Upper lobe of left lung (tissue), 6 donors: ENCODE data around the gene IBA57. TPM values are rescaled to one million over a fixed set of nuclear protein-coding genes. Genes with fewer than 3 reads are reported as not detected.

Source experiments
- ATAC-seq, 2 donors: fragments of 200-7000 bp; cut with Tn5 transposase; one replicate each; pipeline ENCODE4 v1.9.1; 2022; ENCODE audit warnings: mild to moderate bottlenecking in 2 of 2, moderate library complexity in 2 of 2; ENCODE audit not compliant: low FRiP score in 2 of 2
- DNase-seq, 2 donors: peaks; one replicate each; pipeline ENCODE4 v3.0.0-alpha.2; 2019 to 2020
- H3K27ac ChIP-seq, 4 donors: fragments of 200-600 bp; sonication (generic); one replicate each; pipeline ENCODE4 v1.5.1; 2016 to 2019
- H3K27me3 ChIP-seq, 4 donors: fragments of 200-600 bp; sonication (generic); one replicate each; pipeline ENCODE4 v1.5.1; 2017 to 2019
- H3K36me3 ChIP-seq, 4 donors: fragments of 200-600 bp; sonication (generic); one replicate each; pipeline ENCODE4 v1.5.1; 2016 to 2019
- H3K4me1 ChIP-seq, 4 donors: fragments of 200-600 bp; sonication (generic); one replicate each; pipeline ENCODE4 v1.5.1; 2018 to 2019
- H3K4me3 ChIP-seq, 4 donors: fragments of 200-600 bp; sonication (generic); one replicate each; pipeline ENCODE4 v1.5.1; 2017 to 2019; ENCODE audit warnings: mild to moderate bottlenecking in 2 of 4, moderate library complexity in 1 of 4
- H3K9me3 ChIP-seq, 4 donors: fragments of 200-600 bp; sonication (generic); one replicate each; pipeline ENCODE4 v1.5.1; 2018 to 2019
- EP300 ChIP-seq, 4 donors: sonication (generic); formaldehyde crosslinking; IDR thresholded peaks; one replicate each; pipeline ENCODE4 v1.5.1; 2017; ENCODE audit warnings: antibody characterized with exemption in 4 of 4, control low read depth in 2 of 4
- POLR2A ChIP-seq, 4 donors: fragments of 450-650 bp; IDR thresholded peaks; one replicate each; pipeline ENCODE4 v1.5.1; 2016 to 2017; ENCODE audit warnings: antibody characterized with exemption in 4 of 4, mild to moderate bottlenecking in 2 of 4
- POLR2AphosphoS5 ChIP-seq, 2 donors: sonication (generic); formaldehyde crosslinking; IDR thresholded peaks; one replicate each; pipeline ENCODE4 v1.5.1; 2017; ENCODE audit warnings: antibody characterized with exemption in 2 of 2
- whole genome bisulfite sequencing, 2 donors: methylation state at CpG; one replicate each; pipeline ENCODE4 v1.1.5; 2017 to 2018; 5-methylcytosine and 5-hydroxymethylcytosine counted together
- total RNA-seq, 6 donors: library from RNA; depleted of rRNA in 4 of 6; stranded (reverse); fragments of >200 nt in 4 of 6; gene quantifications; one replicate each; pipeline versions ENCODE4 v1.1.0 to v1.2.1, GENCODE V29; 2016 to 2021
- TF ChIP-seq, protein P1 (sequence below), 6 experiments: fragments of 450-650 bp in 4 of 6; fragments of 200-600 bp in 2 of 6; sonication (generic) in 2 of 6; IDR thresholded peaks; one replicate each; pipeline ENCODE4 v1.5.1; 2016 to 2019; ENCODE audit warnings: antibody characterized with exemption in 6 of 6
- donor health status: DM: no; HTN: no; CAD: no; lungs with moderate emphysema.
- donor health status: DM: no; HTN: yes; CAD: no; lungs with severe emphysema.

The IBA57 gene
- total RNA-seq, 6 donors from 2014 or later = 6.1 to 19.3 (median 13.9) TPM

DNA sequence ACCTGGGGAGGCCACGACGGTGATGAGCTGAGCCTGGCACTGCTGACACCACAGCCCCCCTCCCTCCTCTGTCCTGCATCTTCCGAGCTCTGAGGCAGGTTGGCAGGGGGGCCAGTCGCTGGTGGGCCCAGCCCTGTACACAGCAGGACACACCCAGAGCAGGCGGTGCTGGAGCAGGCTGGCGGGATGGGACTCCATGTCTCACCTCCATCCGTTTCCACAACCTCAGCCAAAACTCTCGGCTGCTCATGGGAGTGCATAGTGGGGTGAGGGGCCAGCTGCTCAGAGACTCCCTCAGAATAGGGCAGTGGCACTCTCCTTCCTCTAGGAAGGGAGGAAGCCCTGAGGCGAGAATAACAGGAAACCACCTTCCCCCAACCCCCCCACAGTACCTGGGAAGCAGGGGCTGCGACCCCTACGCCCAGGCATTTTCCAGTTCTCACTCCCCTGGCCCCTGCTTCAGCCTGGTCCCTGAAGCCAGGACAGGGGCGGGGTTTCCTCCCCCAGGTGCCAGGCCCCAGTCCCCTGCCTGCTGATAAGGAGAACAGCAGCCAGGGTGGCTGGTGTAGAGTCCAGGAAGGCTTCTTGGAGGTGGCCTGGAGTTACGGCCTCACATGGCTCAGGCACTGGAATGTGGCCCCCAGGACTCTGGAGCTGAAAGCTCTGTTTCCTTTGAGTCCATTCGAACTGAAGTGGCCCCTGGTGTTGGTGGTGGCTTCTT lies 3.2 kb upstream of the IBA57 start:
- Histone ChIP-seq H3K36me3 (no peaks in the 10 kb centered on the region), H3K9me3 (peaks cover 0 to 4% (median 0%) of the 10 kb centered on the region in 4 donors), H3K4me1 (peaks cover 35 to 66% (median 49%) of the 10 kb centered on the region in 4 donors), H3K27me3 (peaks cover 0 to 7% (median 0%) of the 10 kb centered on the region in 4 donors), H3K27ac (peak overlapping the region; percentile 99 to 100 (median 99)), H3K4me3 (peak overlapping the region in 1 of 4 donors; percentile 19)
- TF ChIP-seq, protein P1, sequence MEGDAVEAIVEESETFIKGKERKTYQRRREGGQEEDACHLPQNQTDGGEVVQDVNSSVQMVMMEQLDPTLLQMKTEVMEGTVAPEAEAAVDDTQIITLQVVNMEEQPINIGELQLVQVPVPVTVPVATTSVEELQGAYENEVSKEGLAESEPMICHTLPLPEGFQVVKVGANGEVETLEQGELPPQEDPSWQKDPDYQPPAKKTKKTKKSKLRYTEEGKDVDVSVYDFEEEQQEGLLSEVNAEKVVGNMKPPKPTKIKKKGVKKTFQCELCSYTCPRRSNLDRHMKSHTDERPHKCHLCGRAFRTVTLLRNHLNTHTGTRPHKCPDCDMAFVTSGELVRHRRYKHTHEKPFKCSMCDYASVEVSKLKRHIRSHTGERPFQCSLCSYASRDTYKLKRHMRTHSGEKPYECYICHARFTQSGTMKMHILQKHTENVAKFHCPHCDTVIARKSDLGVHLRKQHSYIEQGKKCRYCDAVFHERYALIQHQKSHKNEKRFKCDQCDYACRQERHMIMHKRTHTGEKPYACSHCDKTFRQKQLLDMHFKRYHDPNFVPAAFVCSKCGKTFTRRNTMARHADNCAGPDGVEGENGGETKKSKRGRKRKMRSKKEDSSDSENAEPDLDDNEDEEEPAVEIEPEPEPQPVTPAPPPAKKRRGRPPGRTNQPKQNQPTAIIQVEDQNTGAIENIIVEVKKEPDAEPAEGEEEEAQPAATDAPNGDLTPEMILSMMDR (IDR thresholded peaks at IDR 0.05) = peak in 2 of 6 experiments; percentile 16 to 36
- TF ChIP-seq EP300 (IDR thresholded peaks at IDR 0.05) = no peak
- peak in 1 of 2 donors; percentile 55 for TF ChIP-seq POLR2AphosphoS5 (IDR thresholded peaks at IDR 0.05)
- TF ChIP-seq POLR2A (IDR thresholded peaks at IDR 0.05) = no peak
- peak; percentile 46 to 68 for DNase-seq
- WGBS, 2 donors = 25 to 27% methylated on average over 11 to 12 of the region's 14 CpGs
- no peak for ATAC-seq

DNA sequence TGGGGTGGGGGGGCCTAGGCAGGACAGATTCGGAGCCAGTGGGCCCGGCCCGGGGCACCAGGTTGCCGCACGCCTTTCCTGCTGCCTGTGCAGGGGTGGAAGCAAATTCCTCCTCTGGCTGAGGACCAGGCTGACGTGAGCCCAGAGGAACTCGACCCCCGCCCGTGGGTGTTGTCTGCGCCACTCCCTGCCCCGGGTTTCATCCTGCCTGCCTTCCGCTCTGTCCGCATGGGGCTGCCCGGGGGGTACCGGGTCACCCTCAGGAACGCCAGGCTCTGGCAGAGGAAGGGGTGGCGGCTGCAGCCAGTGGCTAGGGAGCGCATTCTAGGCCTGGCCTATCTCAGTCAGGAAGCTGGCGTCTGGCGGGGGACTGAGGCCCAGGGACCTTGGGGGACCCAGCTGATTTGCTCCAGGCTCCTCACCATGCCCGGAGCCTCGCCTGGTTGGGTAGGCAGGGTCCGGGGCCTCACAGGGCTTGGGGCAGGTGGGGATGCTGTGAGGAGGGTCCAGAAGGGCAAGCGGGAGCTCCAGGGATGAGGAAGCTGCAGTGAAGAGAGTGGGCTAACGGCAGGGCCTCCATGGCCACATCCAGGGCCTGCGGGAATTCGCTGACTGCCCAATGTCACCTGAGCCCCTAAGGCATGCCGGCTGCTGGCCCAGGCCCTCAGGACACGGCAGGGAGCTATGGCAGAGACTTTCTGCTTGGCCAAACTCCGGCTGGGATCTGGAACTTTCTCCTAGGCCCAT lies 2.4 kb upstream of the IBA57 start:
- Histone ChIP-seq H3K4me3 (peak overlapping the region in 2 of 4 donors; percentile 1 to 19), H3K36me3 (no peaks in the 10 kb centered on the region), H3K27ac (peak overlapping the region; percentile 99 to 100 (median 99)), H3K27me3 (peaks cover 0 to 7% (median 0%) of the 10 kb centered on the region in 4 donors), H3K9me3 (peaks cover 0 to 4% (median 0%) of the 10 kb centered on the region in 4 donors), H3K4me1 (peaks cover 35 to 63% (median 51%) of the 10 kb centered on the region in 4 donors)
- ATAC-seq (no peak), DNase-seq (peak; percentile 42 to 84)
- TF ChIP-seq EP300 (IDR thresholded peaks at IDR 0.05) = no peak
- TF ChIP-seq, protein P1 (IDR thresholded peaks at IDR 0.05) = no peak
- peak in 1 of 2 donors; percentile 45 for TF ChIP-seq POLR2AphosphoS5 (IDR thresholded peaks at IDR 0.05)
- peak in 1 of 4 donors; percentile 12 for TF ChIP-seq POLR2A (IDR thresholded peaks at IDR 0.05)
- 31 to 50% methylated on average over 11 to 30 of the region's 30 CpGs for WGBS, 2 donors

DNA sequence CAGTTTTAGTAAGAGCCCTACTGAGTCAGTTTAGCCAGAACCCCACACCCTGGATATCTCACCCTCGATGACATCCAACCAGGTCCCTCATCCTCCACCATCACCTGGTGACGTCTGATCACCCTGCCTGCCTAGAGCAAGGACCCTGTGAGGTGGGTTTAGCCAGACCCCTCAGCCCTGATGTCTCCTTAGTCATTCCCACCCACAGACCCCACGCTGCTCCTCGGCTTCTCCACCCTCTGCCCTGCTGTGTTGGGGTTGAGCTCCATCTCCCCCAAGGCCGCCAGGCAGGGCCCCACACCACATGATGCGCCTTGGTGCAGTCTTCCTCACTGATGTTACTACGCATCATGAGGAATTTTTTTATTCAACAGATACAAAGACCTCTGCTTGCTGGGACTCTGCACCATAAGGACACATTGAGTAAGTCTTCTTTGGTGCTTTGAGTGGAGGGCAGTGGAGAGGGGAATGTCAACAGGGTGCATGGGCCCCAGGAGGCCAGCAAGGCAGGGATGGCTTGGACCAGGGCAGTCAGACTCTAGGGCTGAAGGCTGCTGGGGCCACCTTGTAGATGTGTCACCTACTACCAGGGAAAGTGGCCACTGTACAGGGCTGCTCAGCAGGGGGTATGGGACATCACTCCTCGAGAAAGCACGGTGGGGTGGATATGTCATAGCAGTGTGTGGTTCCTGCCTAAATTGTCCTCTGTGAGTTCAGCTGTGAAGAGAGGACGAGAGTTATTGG lies 1.7 kb upstream of the IBA57 start:
- no peak overlapping the region for H3K4me3 ChIP-seq
- H3K9me3 ChIP-seq = peaks cover 0 to 4% (median 0%) of the 10 kb centered on the region in 4 donors
- WGBS, 2 donors = 88 to 92% methylated on average over 8 to 10 of the region's 10 CpGs
- ATAC-seq (no peak), DNase-seq (no peak)
- peak overlapping the region; percentile 99 to 100 (median 99) for H3K27ac ChIP-seq
- H3K27me3 ChIP-seq = peaks cover 0 to 7% (median 0%) of the 10 kb centered on the region in 4 donors
- peaks cover 35 to 56% (median 51%) of the 10 kb centered on the region in 4 donors for H3K4me1 ChIP-seq
- TF ChIP-seq, protein P1 (IDR thresholded peaks at IDR 0.05) = no peak
- TF ChIP-seq POLR2A (IDR thresholded peaks at IDR 0.05) (no peak), EP300 (IDR thresholded peaks at IDR 0.05) (no peak), POLR2AphosphoS5 (IDR thresholded peaks at IDR 0.05) (no peak)
- H3K36me3 ChIP-seq = peaks cover 0 to 4% (median 0%) of the 10 kb centered on the region in 4 donors

DNA sequence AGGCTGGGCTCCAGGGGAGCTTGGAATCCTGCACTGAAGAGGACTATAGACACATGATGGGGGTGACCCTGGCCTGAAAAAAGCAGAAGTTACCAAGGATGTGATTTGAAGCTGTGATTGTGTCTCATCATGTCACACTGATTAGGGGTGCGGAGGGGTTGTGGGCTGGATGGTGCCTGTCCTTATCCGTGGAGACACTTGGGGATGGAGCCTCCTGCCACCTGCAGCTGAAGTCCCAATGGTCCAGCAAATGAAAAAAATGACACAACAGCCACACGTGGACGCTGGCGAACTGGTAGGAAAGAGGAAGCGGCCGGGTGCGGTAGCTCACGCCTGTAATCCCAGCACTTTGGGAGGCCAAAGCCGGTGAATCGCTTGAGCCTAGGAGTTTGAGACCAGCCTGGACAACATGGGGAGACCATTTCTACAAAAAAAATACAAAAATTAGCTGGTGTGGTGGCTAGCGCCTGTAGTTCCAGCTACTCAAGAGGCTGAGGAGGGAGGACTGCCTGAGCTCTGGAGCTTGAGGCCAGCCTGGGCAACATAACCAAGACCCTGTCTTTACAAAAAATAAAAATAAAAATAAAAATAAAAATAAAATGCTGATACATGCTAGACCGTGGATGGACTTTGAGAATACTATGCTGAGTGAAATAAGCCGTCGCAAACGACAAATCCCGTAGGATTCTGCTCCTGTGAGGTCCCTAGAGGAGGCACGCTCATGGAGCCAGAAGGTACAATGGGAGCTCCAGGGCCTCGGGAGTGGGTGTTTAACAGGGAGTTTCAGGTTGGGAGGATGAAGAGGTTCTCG lies 838 bp upstream of the IBA57 start:
- H3K4me3 ChIP-seq = peak overlapping the region in 3 of 4 donors; percentile 73 to 80 (median 76)
- H3K36me3 ChIP-seq = peaks cover 0 to 4% (median 0%) of the 10 kb centered on the region in 4 donors
- H3K27ac ChIP-seq = peak overlapping the region; percentile 99 to 100 (median 99)
- H3K9me3 ChIP-seq = peaks cover 0 to 4% (median 0%) of the 10 kb centered on the region in 4 donors
- peaks cover 0 to 7% (median 0%) of the 10 kb centered on the region in 4 donors for H3K27me3 ChIP-seq
- TF ChIP-seq EP300 (IDR thresholded peaks at IDR 0.05) = no peak
- TF ChIP-seq, protein P1 (IDR thresholded peaks at IDR 0.05) = no peak
- TF ChIP-seq POLR2A (IDR thresholded peaks at IDR 0.05) = no peak
- no peak for TF ChIP-seq POLR2AphosphoS5 (IDR thresholded peaks at IDR 0.05)
- 46 to 50% methylated on average over 20 of the region's 20 CpGs for WGBS, 2 donors
- no peak for ATAC-seq
- peak in 1 of 2 donors; percentile 53 for DNase-seq
- H3K4me1 ChIP-seq = peaks cover 35 to 56% (median 51%) of the 10 kb centered on the region in 4 donors
